ENCODE measurements around the gene SPTBN4. TPM values are rescaled to one million over a fixed set of nuclear protein-coding genes. Genes with fewer than 3 reads are reported as not detected.

SPTBN4 gene
- total RNA-seq, 1 donor from 2014 or later: 0.17 TPM

DNA sequence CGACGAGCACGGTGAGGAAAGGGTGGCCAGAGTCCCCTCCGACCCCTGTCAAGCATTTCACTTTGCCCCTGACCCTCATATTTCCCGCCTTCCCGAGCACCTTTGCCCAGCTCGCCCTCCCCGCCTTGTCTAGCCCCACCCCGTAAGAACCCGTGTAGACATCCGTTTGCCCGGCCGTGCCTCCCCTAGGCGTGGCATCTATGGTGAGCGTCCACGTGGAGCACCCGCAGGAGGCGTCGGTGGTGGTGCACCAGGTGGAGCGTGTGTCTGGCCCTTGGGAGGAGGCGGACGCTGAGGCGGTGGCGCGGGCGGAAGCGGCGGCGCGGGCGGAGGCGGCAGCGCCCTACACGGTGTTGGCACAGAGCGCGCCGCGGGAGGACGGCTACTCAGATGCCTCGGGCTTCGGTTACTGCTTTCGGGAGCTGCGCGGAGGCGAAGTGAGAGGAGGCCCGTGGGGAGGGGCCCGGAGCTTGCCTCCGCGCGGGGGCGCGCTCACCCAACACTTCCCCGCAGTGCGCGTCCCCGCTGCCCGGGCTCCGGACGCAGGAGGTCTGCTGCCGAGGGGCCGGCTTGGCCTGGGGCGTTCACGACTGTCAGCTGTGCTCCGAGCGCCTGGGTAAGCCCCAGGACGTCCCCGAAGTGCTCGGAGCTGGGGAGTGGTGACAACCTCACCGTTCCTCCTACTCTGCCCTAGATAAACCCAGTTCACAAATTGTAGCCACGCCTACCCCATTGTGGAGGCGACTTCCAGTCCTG lies 138.6 kb downstream of the SPTBN4 start:
- DNase-seq: peak; percentile 52

DNA sequence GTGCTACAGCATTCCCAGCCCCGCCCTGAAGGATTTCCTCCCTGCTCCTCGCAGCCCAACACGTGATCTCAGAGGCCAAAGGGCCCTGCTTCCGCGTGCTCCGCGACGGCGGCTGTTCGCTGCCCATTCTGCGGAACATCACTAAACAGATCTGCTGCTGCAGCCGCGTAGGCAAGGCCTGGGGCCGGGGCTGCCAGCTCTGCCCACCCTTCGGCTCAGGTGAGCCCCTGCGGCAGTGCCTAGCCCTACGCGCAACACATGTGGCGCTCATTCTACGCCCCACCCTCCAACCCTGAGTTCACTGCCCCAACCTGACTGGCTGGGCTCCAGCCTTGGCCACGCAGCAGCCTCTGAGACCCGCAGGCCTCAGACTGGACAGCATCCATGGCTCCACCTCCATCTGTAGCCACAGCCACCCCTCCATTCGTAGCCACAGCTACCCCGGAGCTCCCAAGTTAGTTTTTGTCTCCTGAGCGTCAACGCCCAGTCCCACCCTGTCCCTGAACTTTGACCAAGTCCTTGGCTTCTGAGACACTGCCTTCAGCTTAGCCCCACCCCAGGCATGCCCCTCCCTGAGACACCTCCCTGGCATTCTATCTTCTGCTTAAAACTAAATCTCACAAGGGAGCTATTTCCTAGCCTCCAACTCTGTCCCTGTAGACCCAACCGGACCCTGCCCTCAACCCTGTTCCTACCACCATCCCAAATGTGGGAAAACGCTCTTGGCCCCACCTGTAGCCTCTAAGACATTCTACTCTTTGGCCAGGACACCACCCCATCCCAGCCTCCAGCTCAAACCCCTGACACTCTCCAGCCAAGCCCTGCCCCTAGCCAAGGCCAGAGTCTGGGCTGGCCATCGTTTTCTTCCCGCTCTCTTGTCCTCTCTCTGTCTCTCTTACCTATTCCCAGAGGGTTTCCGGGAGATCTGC lies 140.8 kb downstream of the SPTBN4 start:
- no peak for DNase-seq

DNA sequence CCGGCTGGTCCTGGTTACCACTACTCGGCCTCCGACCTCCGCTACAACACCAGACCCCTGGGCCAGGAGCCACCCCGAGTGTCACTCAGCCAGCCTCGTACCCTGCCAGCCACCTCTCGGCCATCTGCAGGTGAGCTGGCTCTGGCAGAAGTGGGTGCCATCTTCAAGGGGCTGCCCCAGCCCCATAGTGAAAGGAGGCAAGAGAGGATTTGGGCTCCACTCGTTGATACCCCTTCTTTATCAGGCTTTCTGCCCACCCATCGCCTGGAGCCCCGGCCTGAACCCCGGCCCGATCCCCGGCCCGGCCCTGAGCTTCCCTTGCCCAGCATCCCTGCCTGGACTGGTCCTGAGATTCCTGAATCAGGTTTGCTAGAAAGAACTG lies 141.4 kb downstream of the SPTBN4 start:
- DNase-seq: no peak

DNA sequence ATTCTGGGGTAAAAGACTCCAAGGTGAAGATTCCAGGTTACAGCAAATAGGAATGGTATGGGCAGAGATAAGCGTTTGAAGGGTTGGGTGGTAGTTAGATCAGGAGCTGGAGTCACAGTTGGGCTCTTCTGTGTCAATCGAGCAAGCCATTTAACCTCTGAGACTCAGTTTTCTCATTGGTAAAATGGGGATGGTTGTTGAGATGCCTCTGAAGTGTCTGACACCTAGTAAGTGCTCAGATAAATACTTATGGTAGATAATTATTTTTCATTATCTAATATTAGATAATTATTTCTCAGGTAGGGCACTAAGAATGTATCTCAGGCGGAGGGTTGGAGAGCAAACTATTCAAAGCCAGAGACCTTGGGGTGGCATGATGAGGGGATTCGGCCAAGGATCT lies 142.2 kb downstream of the SPTBN4 start:
- DNase-seq: no peak

DNA sequence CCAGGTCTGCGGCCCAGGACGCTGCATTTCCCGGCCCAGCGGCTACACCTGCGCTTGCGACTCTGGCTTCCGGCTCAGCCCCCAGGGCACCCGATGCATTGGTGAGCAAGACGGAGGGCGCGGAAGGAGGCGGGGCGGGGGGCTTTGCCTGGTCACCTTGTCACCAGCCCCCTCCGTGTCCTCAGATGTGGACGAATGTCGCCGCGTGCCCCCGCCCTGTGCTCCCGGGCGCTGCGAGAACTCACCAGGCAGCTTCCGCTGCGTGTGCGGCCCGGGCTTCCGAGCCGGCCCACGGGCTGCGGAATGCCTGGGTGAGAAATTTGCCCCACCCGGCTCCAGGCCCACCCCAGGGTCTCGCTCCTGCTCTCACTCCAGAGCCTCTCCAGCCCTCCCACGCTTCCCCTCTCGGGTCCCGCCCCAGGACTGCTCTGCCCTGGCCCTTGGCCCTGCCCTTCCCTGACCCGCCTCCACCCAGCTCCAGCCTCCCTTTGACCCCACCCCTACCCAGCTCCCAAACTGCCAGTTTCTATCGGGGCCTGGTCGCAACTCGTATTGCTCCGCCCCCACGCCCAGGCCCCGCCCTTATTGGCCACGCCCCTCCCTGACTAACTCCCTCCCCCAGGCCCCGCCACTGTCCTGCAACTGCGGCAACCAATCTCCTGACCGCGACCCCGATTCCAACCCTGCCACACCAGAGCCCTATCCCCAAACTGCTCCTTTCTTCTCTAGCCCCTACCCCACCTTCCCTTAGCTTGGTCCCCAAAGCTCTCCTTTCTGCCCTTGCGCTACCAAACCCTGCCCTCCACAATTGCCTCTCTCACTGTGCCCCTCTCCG lies 143.0 kb downstream of the SPTBN4 start:
- peak; percentile 56 for DNase-seq

DNA sequence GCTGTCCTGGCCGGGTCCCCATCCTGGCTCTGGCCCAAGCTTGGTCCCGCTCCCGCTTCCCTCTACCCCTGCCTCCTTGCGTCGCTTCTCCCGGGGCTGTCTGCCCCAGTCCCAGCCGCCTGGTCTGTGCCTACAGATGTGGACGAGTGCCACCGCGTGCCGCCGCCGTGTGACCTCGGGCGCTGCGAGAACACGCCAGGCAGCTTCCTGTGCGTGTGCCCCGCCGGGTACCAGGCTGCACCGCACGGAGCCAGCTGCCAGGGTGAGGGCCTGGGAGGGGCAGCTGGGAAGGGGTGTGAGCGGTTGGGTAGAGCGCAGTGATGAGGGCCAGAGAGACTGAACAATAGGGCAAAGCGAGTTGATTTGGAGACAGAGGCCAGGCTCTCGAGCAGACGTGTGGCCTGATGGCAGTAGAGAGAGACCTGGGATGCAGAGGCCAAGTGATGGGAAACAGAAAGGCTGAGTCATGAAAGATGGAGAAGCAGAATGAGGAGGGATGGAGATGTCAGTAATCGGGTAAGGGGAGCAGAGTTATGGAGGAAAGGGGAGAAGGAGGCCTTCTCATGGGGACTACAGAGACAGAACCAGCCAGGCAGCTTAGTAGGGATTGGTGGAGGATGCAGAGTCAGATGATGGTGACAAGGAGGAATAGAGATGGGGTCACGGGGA lies 143.7 kb downstream of the SPTBN4 start:
- no peak for DNase-seq

DNA sequence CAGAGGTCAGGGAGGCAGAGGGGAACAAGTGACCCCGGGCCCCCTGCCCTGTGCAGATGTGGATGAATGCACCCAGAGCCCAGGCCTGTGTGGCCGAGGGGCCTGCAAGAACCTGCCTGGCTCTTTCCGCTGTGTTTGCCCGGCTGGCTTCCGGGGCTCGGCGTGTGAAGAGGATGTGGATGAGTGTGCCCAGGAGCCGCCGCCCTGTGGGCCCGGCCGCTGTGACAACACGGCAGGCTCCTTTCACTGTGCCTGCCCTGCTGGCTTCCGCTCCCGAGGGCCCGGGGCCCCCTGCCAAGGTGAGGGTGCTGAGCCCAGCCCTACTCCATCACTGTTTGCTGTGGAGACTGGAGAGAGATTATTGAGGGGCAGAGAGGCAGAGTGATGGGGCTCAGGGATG lies 144.3 kb downstream of the SPTBN4 start:
- no peak for DNase-seq

DNA sequence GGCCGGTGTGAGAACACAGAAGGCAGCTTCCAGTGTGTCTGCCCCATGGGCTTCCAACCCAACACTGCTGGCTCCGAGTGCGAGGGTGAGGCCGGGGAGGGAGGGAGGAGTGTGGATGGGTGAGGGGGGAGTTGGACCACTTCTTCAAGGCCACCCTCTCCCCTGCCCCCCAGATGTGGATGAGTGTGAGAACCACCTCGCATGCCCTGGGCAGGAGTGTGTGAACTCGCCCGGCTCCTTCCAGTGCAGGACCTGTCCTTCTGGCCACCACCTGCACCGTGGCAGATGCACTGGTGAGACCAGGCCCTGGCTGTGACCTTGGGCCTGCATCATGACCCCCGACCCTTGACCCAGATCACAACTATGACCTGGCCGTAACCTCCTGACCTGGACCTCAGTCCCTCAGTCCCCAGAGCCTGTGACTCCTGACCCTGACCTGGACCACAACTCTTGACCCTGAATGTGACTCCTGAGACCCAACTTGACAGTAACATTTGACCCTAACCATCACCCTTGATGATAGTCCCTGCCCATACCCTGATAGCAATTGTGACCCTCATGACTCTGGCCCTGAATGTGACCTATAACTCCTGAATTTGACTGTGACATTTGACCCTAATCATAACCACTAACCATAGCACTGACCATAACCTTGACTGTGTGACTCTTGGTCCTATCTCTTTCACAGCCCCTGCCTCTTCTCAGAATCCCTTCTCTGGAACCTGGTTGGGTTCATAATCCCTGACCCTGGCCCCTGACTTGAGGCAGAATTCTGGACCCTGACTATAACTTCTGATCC lies 145.3 kb downstream of the SPTBN4 start:
- DNase-seq: no peak

DNA sequence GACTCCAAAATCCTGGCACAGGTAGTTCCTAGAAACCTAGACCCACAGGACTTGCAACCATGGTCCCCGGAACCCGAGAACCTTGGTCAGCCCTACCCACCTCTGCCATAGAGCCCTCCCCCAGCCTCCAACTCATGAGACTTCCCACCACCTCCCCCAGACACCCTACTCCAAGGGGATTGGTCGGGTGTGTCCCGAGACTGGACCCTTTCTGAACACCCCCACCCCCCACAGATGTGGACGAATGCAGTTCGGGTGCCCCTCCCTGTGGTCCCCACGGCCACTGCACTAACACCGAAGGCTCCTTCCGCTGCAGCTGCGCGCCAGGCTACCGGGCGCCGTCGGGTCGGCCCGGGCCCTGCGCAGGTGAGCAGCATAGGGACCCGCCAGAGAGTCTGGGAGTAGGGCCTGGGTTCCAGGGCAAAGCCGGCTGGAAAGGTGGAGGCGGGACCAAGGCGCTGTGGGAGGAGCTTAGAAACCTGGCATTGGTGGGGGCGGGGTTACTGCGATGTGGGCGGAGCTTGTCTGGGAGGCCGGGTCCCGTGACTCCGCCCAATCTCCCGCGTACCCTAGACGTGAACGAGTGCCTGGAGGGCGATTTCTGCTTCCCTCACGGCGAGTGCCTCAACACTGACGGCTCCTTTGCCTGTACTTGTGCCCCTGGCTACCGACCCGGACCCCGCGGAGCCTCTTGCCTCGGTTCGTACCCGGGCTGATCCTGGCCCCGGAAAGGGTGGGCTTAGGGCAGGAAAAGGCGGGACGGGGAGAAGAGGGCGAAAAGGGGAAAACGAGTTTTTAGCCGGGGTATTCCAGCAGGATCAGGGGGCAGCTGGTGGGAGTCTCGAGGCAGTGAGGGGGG lies 146.3 kb downstream of the SPTBN4 start:
- DNase-seq: peak; percentile 67

DNA sequence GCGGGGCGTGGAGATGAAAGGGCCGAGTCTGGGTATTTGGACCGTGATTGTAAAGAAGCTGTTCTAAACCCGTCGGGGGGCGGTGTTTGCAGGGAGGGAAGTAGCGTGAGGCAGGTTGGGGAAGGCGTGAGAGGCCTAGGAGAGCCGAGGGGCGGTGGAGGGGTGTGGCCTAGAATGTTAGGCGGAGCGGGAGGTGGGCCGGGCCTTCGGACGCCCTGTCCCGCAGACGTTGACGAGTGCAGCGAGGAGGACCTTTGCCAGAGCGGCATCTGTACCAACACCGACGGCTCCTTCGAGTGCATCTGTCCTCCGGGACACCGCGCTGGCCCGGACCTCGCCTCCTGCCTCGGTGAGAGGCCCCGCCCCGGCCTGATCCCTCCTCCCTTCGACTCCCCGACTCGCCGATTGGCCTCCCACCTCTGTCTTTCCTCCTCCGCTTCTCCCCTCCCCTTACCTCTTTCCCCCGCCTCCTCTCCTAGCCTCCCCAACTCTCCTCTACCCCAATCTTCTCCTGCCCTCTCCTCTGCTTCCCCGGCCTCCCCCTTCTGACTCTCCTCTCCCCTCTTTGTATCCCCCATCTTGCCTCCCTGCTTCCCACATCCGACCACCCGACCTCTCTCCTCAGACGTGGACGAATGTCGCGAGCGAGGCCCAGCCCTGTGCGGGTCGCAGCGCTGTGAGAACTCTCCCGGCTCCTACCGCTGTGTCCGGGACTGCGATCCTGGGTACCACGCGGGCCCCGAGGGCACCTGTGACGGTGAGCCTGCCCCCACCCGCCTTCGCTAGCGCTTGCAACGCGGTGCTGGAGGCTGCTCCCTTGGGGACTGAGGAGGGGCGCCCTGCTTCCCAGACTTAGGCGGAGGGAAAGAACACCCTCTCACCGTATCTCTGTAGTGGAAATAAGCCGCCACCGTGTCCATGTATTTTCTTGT lies 147.2 kb downstream of the SPTBN4 start:
- DNase-seq: peak; percentile 70

DNA sequence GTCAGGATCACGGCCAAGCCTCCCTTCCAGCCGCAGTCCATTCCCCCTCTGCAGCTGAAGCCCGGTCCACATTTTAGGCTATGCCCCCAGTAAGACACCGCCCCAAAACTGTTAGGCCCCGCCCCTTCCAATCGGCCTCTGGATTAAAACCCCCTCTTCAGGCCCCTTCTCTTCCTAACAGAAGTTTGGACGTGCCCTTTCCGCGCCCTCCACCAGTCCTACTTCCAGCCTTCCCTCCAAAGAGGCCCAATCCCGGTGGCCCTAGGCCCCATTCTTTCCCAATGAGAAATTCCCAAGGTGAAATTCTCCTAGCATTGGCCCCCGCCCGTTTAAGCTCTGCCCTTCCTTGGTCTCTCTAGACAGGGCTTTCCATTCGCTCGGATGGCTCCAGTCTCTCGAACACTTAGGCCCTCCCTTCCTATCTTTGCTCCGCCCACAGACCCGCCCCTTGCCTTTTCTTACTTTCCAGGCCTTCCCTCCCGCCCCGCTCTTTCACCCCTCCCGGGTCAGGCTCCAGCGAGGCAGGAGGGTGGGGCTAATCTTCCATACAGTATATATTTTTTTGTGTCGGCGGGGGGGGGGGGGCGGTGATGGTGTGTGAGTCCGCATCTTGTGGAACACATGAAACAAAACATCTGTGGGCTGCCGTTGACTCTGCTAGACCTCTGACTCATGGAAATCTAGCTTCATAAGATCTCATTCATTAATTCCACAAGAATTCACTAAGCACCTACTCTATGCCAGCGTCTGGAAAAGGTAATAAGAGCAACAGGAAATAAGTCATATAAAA lies 148.0 kb downstream of the SPTBN4 start:
- DNase-seq: peak; percentile 80

DNA sequence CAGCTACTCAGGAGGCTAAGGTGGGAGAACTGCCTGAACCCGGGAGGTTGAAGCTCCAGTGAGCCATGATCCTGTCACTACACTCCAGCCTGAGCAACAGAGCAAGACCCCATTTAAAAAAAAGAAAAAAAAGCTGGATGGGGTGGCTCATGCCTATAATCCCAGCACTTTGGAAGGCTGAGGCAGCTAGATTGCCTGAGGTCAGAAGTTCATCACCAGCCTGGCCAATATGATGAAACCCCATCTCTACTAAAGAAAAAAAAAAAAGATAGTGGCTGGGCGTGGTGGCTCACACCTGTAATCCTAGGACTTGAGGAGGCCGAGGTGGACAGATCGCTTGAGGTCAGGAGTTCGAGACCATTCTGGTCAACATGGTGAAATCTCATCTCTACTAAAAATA lies 149.4 kb downstream of the SPTBN4 start:
- DNase-seq: no peak

DNA sequence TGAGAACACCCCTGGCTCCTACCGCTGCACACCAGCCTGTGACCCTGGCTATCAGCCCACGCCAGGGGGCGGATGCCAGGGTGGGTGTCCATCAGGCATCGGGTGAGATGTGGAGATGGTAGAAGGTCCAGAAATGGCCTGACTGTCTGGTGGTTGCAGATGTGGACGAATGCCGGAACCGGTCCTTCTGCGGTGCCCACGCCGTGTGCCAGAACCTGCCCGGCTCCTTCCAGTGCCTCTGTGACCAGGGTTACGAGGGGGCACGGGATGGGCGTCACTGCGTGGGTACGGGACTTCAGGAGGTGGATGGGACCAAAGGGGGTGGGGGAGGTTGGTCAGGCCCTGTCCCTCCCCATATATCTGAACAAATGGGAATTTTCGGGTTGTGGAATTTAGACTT lies 150.1 kb downstream of the SPTBN4 start:
- DNase-seq: no peak

DNA sequence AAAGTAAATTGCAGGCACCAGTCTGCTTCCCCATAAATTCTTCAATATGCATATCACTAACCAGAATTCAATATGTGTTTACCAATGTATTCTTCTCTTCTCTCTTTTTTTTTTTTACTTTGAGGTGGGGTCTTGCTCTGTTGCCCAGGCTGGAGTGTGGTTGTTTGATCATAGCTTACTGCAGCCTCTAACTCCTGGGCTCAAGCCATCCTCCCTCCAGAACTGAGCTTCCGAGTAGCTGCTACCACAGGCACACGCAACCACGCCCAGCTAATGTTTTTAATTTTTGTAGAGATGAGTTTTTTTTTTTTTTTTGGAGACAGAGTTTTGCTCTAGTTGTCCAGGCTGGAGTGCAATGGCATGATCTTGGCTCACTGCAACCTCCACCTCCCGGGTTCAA lies 151.2 kb downstream of the SPTBN4 start:
- DNase-seq: no peak

DNA sequence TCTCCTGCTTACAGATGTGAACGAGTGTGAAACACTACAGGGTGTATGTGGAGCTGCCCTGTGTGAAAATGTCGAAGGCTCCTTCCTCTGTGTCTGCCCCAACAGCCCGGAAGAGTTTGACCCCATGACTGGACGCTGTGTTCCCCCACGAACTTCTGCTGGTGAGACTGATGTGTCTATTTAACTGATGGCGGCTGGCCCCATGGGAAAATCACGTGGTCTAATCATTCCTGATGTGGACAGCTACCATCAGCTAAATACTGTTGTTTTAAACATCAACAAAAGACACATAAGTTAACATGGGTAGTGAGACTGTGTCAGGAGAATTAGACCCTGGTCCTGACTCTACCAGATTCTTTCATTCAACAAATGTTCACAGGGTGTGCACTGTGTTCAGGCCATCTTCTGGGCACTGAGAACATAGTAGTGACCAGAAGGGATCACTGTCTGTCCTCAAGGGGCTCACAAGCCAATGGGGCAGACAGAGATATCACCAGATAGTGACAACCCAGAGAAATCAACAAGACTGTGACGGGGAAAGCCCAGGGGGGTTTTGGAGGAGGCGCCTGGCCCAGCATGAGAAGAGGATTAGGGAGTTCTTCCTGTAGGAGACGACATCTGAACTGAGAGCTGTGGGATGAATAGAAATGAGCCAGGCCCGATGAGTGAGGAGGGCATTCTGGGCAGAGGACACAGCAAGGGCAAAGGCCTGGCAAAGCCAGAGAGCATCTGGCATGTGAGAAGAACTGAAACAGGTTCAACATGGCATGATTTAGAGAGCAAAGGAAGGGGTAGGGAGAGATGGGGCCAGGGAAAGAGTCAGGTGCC lies 152.7 kb downstream of the SPTBN4 start:
- DNase-seq: no peak

DNA sequence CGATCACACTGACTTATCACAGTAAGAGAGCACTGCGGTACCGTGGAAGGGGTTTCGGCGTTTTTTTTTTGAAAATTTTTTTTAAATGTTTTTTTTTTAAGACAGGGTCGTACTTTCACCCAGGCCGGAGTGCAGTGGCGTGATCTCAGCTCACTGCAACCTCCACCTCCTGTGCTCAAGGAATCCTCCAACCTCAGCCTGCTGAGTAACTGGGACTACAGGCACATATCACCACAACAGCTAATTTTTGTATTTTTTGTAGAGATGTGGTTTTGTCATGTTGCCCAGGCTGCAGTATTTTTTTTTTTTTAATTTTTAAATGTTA lies 153.3 kb downstream of the SPTBN4 start:
- DNase-seq: no peak

DNA sequence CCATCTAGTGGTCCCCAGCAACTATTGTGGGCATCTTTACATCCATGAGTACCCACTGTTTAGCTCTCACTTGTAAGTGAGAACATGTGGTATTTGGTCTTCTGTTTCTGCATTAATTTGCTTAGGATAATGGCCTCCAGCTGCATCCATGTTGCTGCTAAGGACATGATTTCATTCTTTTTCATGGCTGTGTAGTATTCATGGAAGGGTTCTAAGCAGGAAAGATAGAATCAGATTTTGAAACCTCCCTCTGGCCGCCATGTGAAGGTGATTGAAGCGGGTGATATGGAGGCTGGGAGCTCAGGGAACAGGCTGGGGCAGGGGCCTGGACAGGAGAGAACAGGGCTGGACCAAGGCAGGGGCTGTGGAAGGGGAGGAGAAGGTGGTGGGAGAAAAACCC lies 154.5 kb downstream of the SPTBN4 start:
- no peak for DNase-seq

Measured in dermis blood vessel endothelial cell (primary cell).